BLaER1 treated with 17β-estradiol and CSF1 and Interleukin-3, amounts not matched to agents 10 nM and 100 nM (cell line): Measurements from ENCODE around the gene ETV6.

Experiments used
- H3K27ac ChIP-seq, 11 experiments: shearing (Covaris generic); formaldehyde crosslinking; 2 replicates each; pipeline ENCODE4 v1.8.1; 2022
- H3K27me3 ChIP-seq, 11 experiments: shearing (Covaris generic); formaldehyde crosslinking; 2 replicates each; pipeline ENCODE4 v1.8.1; 2022
- H3K36me3 ChIP-seq, 11 experiments: shearing (Covaris generic); formaldehyde crosslinking; 2 replicates each; pipeline ENCODE4 v1.8.1; 2022
- H3K4me1 ChIP-seq, 10 experiments: shearing (Covaris generic); formaldehyde crosslinking; 2 replicates each; pipeline ENCODE4 v1.8.1; 2022
- H3K4me2 ChIP-seq, 11 experiments: shearing (Covaris generic); formaldehyde crosslinking; 2 replicates each; pipeline ENCODE4 v1.8.1; 2022
- H3K4me3 ChIP-seq, 10 experiments: shearing (Covaris generic); formaldehyde crosslinking; 2 replicates each; pipeline ENCODE4 v1.8.1; 2022
- H3K9ac ChIP-seq, 11 experiments: shearing (Covaris generic); formaldehyde crosslinking; 2 replicates each; pipeline ENCODE4 v1.8.1; 2022
- H3K9me3 ChIP-seq, 11 experiments: shearing (Covaris generic); formaldehyde crosslinking; replicated peaks in 1 of 11; 2 replicates each; pipeline ENCODE4 v1.8.1; 2022
- H4K20me1 ChIP-seq, 11 experiments: shearing (Covaris generic); formaldehyde crosslinking; 2 replicates each; pipeline ENCODE4 v1.8.1; 2022
- Cebpa-rat ChIP-seq, 11 experiments: shearing (Covaris generic); IDR thresholded peaks; 2 replicates each; pipeline ENCODE4 v1.8.1; 2022

Gene ETV6

DNA sequence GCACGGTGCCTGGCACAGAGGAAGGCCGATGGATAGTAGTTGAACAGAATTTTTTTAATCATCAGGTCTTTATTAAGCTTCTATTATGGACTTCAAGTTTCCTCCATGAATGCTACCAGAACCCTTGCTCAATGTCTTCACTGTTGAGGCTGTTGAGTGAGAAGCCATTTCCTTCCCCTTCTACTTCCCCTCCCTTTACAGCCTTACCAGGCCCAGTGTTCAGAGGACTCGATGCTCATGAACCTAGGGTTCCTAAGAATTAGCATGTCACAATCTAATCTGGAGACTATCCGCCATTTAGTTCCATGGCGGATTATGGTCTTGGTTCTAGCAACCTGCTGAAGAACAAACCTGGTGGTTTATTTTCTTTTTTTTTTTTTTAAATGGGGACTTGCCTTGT lies 17.7 kb downstream of the ETV6 start:
- H3K4me1 ChIP-seq, result peaks cover 36 to 100% (median 54%) of the 10 kb centered on the region in 10 experiments
- peak overlapping the region in 9 of 11 experiments; percentile 25 to 58 (median 48); a peak in 15 of 22 replicates for H3K27ac ChIP-seq
- H4K20me1 ChIP-seq, result peaks cover 46 to 100% (median 98%) of the 10 kb centered on the region in 11 experiments
- peaks cover 0 to 16% (median 5%) of the 10 kb centered on the region in 11 experiments; a peak in 11 of 22 replicates for H3K9me3 ChIP-seq
- H3K36me3 ChIP-seq, result peaks cover 19 to 87% (median 55%) of the 10 kb centered on the region in 11 experiments
- no peak overlapping the region for H3K4me3 ChIP-seq
- TF ChIP-seq Cebpa-rat (IDR thresholded peaks at IDR 0.05), result no peak
- no peaks in the 10 kb centered on the region for H3K27me3 ChIP-seq
- H3K4me2 ChIP-seq, result peak overlapping the region; percentile 34 to 89 (median 77)
- H3K9ac ChIP-seq, result 0 out of 22 replicates have a peak overlapping the region, but pooled peaks of 1 of the 11 experiments have one; percentile 36

GRCh38 chr12:11668611-11669010 lies 19.1 kb downstream of the ETV6 start:
- Histone ChIP-seq H3K4me1 (peaks cover 39 to 100% (median 68%) of the 10 kb centered on the region in 10 experiments), H3K9me3 (peaks cover 0 to 16% (median 5%) of the 10 kb centered on the region in 11 experiments; a peak in 11 of 22 replicates), H3K27me3 (no peaks in the 10 kb centered on the region), H3K27ac (peak overlapping the region in 2 of 11 experiments; percentile 2 to 18; a peak in 1 of 22 replicates), H3K4me2 (peak overlapping the region; percentile 34 to 89 (median 77)), H3K9ac (no peak overlapping the region; a peak in 1 of 22 replicates), H3K36me3 (peaks cover 8 to 81% (median 48%) of the 10 kb centered on the region in 11 experiments; a peak in 21 of 22 replicates), H4K20me1 (peaks cover 49 to 100% (median 98%) of the 10 kb centered on the region in 11 experiments), H3K4me3 (no peak overlapping the region)
- TF ChIP-seq Cebpa-rat (IDR thresholded peaks at IDR 0.05), result 0 out of 22 replicates have a peak, but pooled peaks of 1 of the 11 experiments have one; percentile 19

DNA sequence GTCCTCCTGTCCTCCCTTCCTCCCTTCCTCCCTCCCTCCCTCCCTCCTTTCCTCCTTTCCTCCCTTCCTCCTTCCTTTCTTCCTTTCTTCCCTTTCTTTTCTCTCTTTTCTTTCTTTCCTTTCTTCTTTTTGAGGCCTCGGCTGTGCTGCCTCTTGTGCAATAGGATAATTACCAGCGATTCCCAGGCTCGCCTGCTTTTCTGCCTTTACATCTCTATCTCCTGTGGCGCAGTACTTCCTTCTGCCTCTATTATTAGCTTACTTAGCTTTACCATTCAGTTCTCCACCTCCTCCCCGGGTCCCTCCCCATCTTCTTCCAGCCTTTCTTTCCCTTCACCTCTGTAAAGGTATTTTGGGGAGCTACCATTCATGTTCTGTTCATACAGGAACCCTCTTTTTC lies 19.9 kb downstream of the ETV6 start:
- Histone ChIP-seq H4K20me1 (peaks cover 56 to 100% (median 98%) of the 10 kb centered on the region in 11 experiments), H3K4me3 (no peak overlapping the region), H3K4me1 (peaks cover 46 to 100% (median 74%) of the 10 kb centered on the region in 10 experiments), H3K9me3 (peaks cover 0 to 15% (median 3%) of the 10 kb centered on the region in 11 experiments; a peak in 10 of 22 replicates), H3K36me3 (peaks cover 6 to 74% (median 40%) of the 10 kb centered on the region in 11 experiments; a peak in 21 of 22 replicates), H3K9ac (no peak overlapping the region), H3K27me3 (no peaks in the 10 kb centered on the region), H3K4me2 (peak overlapping the region in 5 of 11 experiments; percentile 22 to 89 (median 79); a peak in 6 of 22 replicates), H3K27ac (no peak overlapping the region)
- TF ChIP-seq Cebpa-rat (IDR thresholded peaks at IDR 0.05), result no peak

DNA sequence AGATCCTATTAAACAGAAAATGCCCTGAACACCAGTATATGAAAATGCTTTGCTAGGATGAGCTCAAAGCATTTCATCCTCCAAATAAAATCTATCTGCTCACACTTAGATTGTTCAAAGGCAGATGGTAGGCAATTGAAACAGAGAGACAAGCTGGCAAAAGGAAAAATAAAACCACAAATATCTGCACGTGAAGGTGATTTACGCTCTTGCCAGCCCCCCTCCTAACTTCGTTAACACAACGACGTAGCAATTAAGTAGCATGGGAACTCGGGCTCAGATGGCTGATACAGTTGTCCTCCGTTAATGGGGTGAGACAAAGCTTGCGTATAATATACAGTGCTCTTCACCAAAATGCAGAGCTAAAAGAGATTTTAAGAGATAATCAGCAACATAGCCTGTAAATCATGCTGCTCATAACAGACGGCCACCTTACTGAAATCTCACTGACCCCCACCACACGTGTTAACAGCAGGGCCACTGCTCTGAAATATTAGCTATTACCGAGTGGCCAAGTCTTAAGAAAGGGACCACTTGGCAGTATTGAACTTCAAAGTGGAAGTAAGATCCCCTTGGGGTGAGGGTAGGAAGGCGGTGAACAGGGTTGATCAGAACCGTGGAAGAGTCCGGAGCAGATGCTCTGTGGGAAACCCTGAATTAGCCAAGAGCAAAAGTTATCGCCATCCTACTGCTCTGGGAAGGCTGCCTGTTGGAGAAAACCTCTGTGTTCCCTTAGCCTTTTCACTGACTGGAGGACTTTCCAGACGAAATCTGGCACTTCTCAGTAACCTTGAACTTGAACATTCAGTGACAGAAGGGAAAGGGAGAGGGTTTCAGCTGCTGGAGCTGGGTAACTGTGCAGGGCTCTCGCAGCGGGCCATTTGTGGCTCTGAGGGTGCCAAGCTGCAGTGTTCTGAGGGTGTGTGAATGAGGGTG lies 23.1 kb downstream of the ETV6 start:
- Histone ChIP-seq H3K36me3 (peaks cover 7 to 67% (median 27%) of the 10 kb centered on the region in 11 experiments; a peak in 21 of 22 replicates), H3K9me3 (no peaks in the 10 kb centered on the region), H3K9ac (no peak overlapping the region), H3K4me1 (peaks cover 33 to 100% (median 62%) of the 10 kb centered on the region in 10 experiments), H3K27me3 (no peaks in the 10 kb centered on the region), H3K4me2 (peak overlapping the region in 6 of 11 experiments; percentile 39 to 71 (median 61); a peak in 13 of 22 replicates), H4K20me1 (peaks cover 86 to 100% (median 98%) of the 10 kb centered on the region in 11 experiments), H3K4me3 (no peak overlapping the region), H3K27ac (no peak overlapping the region)
- TF ChIP-seq Cebpa-rat (IDR thresholded peaks at IDR 0.05), result no peak

- Histone ChIP-seq H3K9me3 (no peaks in the 10 kb centered on the region), H3K4me3 (no peak overlapping the region), H3K27ac (0 out of 22 replicates have a peak overlapping the region, but pooled peaks of 1 of the 11 experiments have one; percentile 2), H4K20me1 (peaks cover 85 to 100% (median 98%) of the 10 kb centered on the region in 11 experiments), H3K4me1 (peaks cover 19 to 100% (median 52%) of the 10 kb centered on the region in 10 experiments; a peak in 19 of 20 replicates), H3K36me3 (peaks cover 20 to 72% (median 36%) of the 10 kb centered on the region in 11 experiments), H3K9ac (no peak overlapping the region), H3K4me2 (peak overlapping the region; percentile 6 to 71 (median 47); a peak in 19 of 22 replicates), H3K27me3 (no peaks in the 10 kb centered on the region)
- no peak for TF ChIP-seq Cebpa-rat (IDR thresholded peaks at IDR 0.05)
Observed at GRCh38 chr12:11673666-11674461, 24.4 kb downstream of the ETV6 start.

DNA sequence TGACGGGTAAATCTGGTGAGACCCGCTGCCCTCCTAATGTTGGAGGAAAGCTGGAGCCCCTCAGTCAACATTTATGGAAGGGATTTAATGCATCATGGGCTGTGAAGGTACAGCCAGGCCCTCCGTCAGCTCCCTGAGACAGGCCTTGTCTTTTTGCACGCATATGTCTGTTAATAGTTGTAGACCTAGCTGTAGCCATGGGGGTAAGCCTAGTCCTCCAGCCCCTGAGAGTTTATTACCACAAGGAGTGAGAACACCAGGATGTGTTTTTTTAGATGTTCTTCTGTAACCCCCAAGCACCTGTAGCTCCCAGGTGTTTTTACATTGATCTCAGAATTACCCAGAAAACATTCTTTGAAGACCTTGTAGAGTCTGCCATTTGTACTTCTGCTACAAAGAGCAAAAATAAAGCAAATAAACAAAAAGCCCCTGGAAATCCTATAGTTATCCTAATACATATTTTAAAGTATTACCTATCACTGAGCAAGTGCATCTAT lies 25.5 kb downstream of the ETV6 start:
- Histone ChIP-seq H3K4me3 (no peak overlapping the region), H3K27me3 (no peaks in the 10 kb centered on the region), H3K9me3 (no peaks in the 10 kb centered on the region), H3K4me2 (peak overlapping the region in 10 of 11 experiments; percentile 3 to 71 (median 43); a peak in 14 of 22 replicates), H3K9ac (no peak overlapping the region), H3K27ac (no peak overlapping the region), H3K4me1 (peaks cover 18 to 99% (median 43%) of the 10 kb centered on the region in 10 experiments; a peak in 19 of 20 replicates), H3K36me3 (peaks cover 16 to 78% (median 45%) of the 10 kb centered on the region in 11 experiments), H4K20me1 (peaks cover 89 to 100% (median 100%) of the 10 kb centered on the region in 11 experiments)
- no peak for TF ChIP-seq Cebpa-rat (IDR thresholded peaks at IDR 0.05)

GRCh38 chr12:11676052-11676451 lies 26.6 kb downstream of the ETV6 start:
- Histone ChIP-seq H3K4me1 (peaks cover 18 to 98% (median 46%) of the 10 kb centered on the region in 10 experiments; a peak in 19 of 20 replicates), H3K36me3 (peaks cover 18 to 81% (median 52%) of the 10 kb centered on the region in 11 experiments), H3K27ac (no peak overlapping the region), H4K20me1 (peaks cover 91 to 100% (median 100%) of the 10 kb centered on the region in 11 experiments), H3K27me3 (no peaks in the 10 kb centered on the region), H3K9ac (no peak overlapping the region), H3K4me2 (peak overlapping the region in 5 of 11 experiments; percentile 25 to 71 (median 47); a peak in 7 of 22 replicates), H3K4me3 (no peak overlapping the region), H3K9me3 (peaks cover 0 to 6% (median 0%) of the 10 kb centered on the region in 11 experiments; a peak in 5 of 22 replicates)
- TF ChIP-seq Cebpa-rat (IDR thresholded peaks at IDR 0.05), result no peak

DNA sequence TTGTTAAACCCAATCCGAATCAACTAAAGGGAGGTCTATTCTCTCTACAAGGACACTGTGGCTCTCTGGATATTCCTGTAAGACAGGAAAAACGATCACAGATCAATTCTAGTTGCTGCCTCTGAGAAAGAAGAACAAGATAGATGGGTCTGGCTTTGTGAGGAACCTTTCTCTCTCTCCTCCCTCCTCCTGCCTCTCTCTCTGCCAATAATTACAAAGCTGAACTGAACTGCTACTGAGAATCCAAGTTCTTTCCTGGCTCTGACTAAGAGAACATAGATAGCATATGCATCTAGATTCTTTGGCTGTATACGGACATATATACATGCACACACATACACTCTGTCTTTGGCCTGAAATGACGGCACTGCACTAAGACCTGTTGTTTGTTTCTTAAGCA lies 27.6 kb downstream of the ETV6 start:
- peaks cover 18 to 92% (median 45%) of the 10 kb centered on the region in 10 experiments; a peak in 19 of 20 replicates for H3K4me1 ChIP-seq
- H3K4me3 ChIP-seq, result no peak overlapping the region
- TF ChIP-seq Cebpa-rat (IDR thresholded peaks at IDR 0.05), result no peak
- H3K9me3 ChIP-seq, result peaks cover 0 to 12% (median 0%) of the 10 kb centered on the region in 11 experiments; a peak in 8 of 22 replicates
- no peak overlapping the region for H3K27ac ChIP-seq
- peaks cover 90 to 100% (median 99%) of the 10 kb centered on the region in 11 experiments for H4K20me1 ChIP-seq
- H3K27me3 ChIP-seq, result no peaks in the 10 kb centered on the region
- H3K36me3 ChIP-seq, result peaks cover 23 to 83% (median 51%) of the 10 kb centered on the region in 11 experiments
- H3K4me2 ChIP-seq, result no peak overlapping the region
- no peak overlapping the region for H3K9ac ChIP-seq
